Renal cortex interstitium (tissue), 11 donors: ENCODE results near the gene NME8. TPM values are rescaled to one million over a fixed set of nuclear protein-coding genes. Genes with fewer than 3 reads are reported as not detected.

Source experiments
- DNase-seq, 11 donors: peaks; one replicate each; pipeline ENCODE4 v3.0.0-alpha.2; 2013; ENCODE audit warnings: low read depth in 9 of 11, low spot score in 4 of 11; ENCODE audit errors: extremely low read depth in 1 of 11
- polyA plus RNA-seq, 3 donors: library from polyadenylated mRNA; unstranded; fragments of 120-200 nt; gene quantifications; one replicate each; pipeline ENCODE4 v1.2.1, GENCODE V29; 2013; ENCODE audit not compliant: insufficient read length in 3 of 3

Gene NME8
- polyA plus RNA-seq, 3 donors, result 0.17 to 0.20 TPM; not detected in 1

- DNase-seq, result no peak
Observed at GRCh38 chr7:37882086-37882485, 33.7 kb downstream of the NME8 start.

GRCh38 chr7:37893359-37893758, 45.0 kb downstream of the NME8 start:
- no peak for DNase-seq

- no peak for DNase-seq
Observed at GRCh38 chr7:37894671-37895070, 46.3 kb downstream of the NME8 start.

GRCh38 chr7:37899712-37900247, 51.4 kb downstream of the NME8 start:
- DNase-seq, result peak in 1 of 11 donors; percentile 54

- peak in 1 of 11 donors; percentile 28 for DNase-seq
Observed at GRCh38 chr7:37901236-37901827, 52.9 kb downstream of the NME8 start.

- DNase-seq, result no peak
Observed at GRCh38 chr7:37901890-37902524, 53.6 kb downstream of the NME8 start.

- no peak for DNase-seq
Observed at GRCh38 chr7:37908221-37908788, 59.9 kb downstream of the NME8 start.

GRCh38 chr7:37912756-37913155, 64.4 kb downstream of the NME8 start:
- no peak for DNase-seq

GRCh38 chr7:37915438-37915837, 67.0 kb downstream of the NME8 start:
- no peak for DNase-seq

- DNase-seq, result no peak
Observed at GRCh38 chr7:37916017-37916672, 67.7 kb downstream of the NME8 start.

GRCh38 chr7:37916673-37917660, 68.6 kb downstream of the NME8 start, which contains the start of gene SFRP4:
Gene SFRP4, minus strand, starts transcription at chr7:37916817. Its CDS starts 280 bp downstream, at chr7:37916537.
- peak in 5 of 11 donors; percentile 49 to 77 (median 63) for DNase-seq

GRCh38 chr7:37918526-37918925, 70.1 kb downstream of the NME8 start:
- no peak for DNase-seq

- peak in 5 of 11 donors; percentile 46 to 66 (median 59) for DNase-seq
Observed at GRCh38 chr7:37920305-37920848, 72.0 kb downstream of the NME8 start, which contains the start of gene EPDR1. Gene EPDR1, plus strand, starts transcription at chr7:37920640. Its CDS starts 300 bp downstream, at chr7:37920940.

GRCh38 chr7:37920849-37921805, 72.7 kb downstream of the NME8 start:
- DNase-seq, result peak in 2 of 11 donors; percentile 32 to 41

GRCh38 chr7:37921876-37922275, 73.5 kb downstream of the NME8 start:
- no peak for DNase-seq

GRCh38 chr7:37923996-37924395, 75.6 kb downstream of the NME8 start:
- DNase-seq, result no peak

GRCh38 chr7:37924491-37925041, 76.2 kb downstream of the NME8 start:
- DNase-seq, result no peak
